VCaP (cell line): ENCODE data around the gene HJV.

Experiments
- H3K27ac ChIP-seq: fragments of 450-650 bp; 2 replicates; pipeline ENCODE4 v1.5.1; 2017
- TF ChIP-seq, protein P1 (sequence below): fragments of 450-650 bp; conservative IDR thresholded peaks from 2 replicates; pipeline ENCODE4 v1.5.1; 2017; ENCODE audit warnings: mild to moderate bottlenecking, moderate library complexity

The HJV gene

GRCh38 chr1:145992958-145993617 lies 28.4 kb downstream of the HJV start:
- TF ChIP-seq, protein P1, sequence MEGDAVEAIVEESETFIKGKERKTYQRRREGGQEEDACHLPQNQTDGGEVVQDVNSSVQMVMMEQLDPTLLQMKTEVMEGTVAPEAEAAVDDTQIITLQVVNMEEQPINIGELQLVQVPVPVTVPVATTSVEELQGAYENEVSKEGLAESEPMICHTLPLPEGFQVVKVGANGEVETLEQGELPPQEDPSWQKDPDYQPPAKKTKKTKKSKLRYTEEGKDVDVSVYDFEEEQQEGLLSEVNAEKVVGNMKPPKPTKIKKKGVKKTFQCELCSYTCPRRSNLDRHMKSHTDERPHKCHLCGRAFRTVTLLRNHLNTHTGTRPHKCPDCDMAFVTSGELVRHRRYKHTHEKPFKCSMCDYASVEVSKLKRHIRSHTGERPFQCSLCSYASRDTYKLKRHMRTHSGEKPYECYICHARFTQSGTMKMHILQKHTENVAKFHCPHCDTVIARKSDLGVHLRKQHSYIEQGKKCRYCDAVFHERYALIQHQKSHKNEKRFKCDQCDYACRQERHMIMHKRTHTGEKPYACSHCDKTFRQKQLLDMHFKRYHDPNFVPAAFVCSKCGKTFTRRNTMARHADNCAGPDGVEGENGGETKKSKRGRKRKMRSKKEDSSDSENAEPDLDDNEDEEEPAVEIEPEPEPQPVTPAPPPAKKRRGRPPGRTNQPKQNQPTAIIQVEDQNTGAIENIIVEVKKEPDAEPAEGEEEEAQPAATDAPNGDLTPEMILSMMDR, result no peak

GRCh38 chr1:145992502-145992936 lies 29.0 kb downstream of the HJV start:
- peak overlapping the region; percentile 94 for H3K27ac ChIP-seq

More at GRCh38 chr1:145992958-145993617, 28.4 kb downstream of the HJV start:
- H3K27ac ChIP-seq, result peak overlapping the region; percentile 94

DNA sequence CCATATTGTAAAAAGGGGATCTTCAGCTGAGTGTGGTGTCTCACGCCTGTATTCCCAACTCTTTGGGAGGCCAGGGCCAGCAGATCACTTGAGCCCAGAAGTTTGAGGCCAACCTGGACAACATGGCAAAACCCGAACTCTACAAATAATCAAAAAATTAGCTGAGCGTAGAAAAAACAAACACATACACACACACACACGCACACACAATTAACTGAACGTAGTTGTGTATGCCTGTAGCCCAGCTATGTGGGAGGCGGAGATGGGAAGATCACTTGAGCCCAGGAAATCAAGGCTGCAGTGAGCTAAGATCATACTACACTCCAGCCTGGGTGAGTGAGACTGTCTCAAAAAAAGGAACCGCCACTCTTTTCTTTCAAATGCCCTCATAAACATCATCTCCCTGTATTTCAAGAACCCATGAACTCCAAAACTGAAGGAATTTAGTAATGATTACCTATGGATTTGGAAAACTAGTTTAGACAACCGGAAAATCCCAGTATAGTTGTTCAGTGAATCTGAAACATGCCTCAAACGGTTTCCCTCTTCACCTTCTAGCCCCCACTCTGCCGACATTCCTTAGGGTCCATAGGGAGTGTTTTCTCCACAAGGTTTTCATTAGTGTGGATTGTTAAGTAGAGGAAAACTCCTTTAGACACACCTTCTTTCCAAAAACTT lies 29.7 kb downstream of the HJV start:
- peak overlapping the region; percentile 94 for H3K27ac ChIP-seq
- TF ChIP-seq, protein P1, result no peak

More at GRCh38 chr1:145992502-145992936, 29.0 kb downstream of the HJV start:
- TF ChIP-seq, protein P1, result no peak

- H3K27ac ChIP-seq, result peak overlapping the region; percentile 94; the same call in 1 of the 2 replicates
- TF ChIP-seq, protein P1, result no peak
Observed at GRCh38 chr1:145990249-145990855, 31.2 kb downstream of the HJV start.

GRCh38 chr1:145988773-145989172 lies 32.8 kb downstream of the HJV start:
- no peak overlapping the region for H3K27ac ChIP-seq
- TF ChIP-seq, protein P1, result no peak

- no peak overlapping the region for H3K27ac ChIP-seq
- TF ChIP-seq, protein P1, result no peak
Observed at GRCh38 chr1:145987926-145988325, 33.6 kb downstream of the HJV start.

- H3K27ac ChIP-seq, result peak overlapping the region; percentile 44
- TF ChIP-seq, protein P1, result no peak
Observed at GRCh38 chr1:145986551-145986950, 35.0 kb downstream of the HJV start.
